Activated CD8-positive, alpha-beta memory T cell treated with anti-CD3 and anti-CD28 coated beads, Interleukin-2, amount 50 U/mL, for 48 hours (primary cell): ENCODE results near the gene AP1AR.

Source experiments
- DNase-seq: peaks from one replicate; pipeline ENCODE4 v3.0.0-alpha.2; 2020

AP1AR gene

DNA sequence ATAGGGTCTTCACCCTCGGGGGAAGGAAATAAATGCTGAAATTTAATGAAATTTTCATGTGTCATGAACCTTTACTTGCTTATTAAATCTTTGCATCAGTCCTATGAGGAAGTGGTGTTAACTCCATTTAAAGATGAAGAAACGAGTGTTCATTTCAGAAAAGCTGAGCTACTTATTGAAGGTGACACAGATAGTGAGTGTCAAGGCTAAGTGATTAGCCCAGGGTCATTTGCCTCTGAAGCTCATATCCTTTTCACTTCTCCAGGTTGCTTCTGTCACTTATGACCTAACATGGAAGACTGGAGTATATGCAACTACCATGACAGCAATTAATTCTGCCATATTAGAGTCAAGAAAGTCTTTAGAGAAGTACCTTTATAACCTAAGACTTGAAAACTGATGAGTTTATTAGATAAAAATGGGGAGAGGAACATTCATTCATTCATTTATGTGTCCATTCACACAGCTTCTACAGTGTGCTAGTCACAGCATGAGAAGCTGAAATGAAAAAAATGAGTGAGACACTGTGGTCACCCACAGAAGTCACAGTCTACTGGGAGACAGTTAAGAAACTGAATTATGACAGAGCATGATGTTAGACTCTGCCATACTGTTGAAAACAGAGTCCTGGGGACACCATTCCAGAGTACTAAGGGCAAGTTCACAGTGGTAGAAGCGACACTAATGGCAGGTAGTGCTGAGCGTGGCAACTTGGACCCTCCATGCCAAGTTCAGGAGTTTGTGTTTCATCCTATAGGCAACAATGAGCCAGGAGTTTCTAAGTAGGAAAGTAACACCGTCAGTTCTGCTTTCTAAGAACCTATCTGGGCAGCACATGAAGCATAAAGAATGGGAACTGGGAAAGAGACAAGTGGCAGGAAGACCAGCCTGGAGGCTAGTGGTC, 86.9 kb downstream of the AP1AR start:
- no peak for DNase-seq
